Peyer's patch (tissue), 4 donors: Measurements from ENCODE around the gene DIPK2A. TPM values are rescaled to one million over a fixed set of nuclear protein-coding genes. Genes with fewer than 3 reads are reported as not detected.
A peak's percentile ranks its signal among the peaks of the same experiment; 100 is the strongest.

Experiments
- DNase-seq, 3 donors: peaks; one replicate each; pipeline ENCODE4 v3.0.0-alpha.2; 2017 to 2019
- H3K27ac ChIP-seq, 4 donors: fragments of 200-600 bp; sonication (generic); one replicate each; pipeline ENCODE4 v1.5.1; 2016 to 2019
- H3K27me3 ChIP-seq, 2 donors: fragments of 200-600 bp; sonication (generic); one replicate each; pipeline ENCODE4 v1.5.1; 2019
- H3K36me3 ChIP-seq, 3 donors: fragments of 200-600 bp; sonication (generic); one replicate each; pipeline ENCODE4 v1.5.1; 2016 to 2019
- H3K4me1 ChIP-seq, 4 donors: fragments of 200-600 bp; sonication (generic); one replicate each; pipeline ENCODE4 v1.5.1; 2016 to 2019
- H3K4me3 ChIP-seq, 4 donors: fragments of 200-600 bp; sonication (generic); 1 replicate in 3 of 4; 2 replicates in 1 of 4; pipeline ENCODE4 v1.5.1; 2016 to 2019; ENCODE audit warnings: mild to moderate bottlenecking in 1 of 4
- H3K9me3 ChIP-seq, 4 donors: fragments of 200-600 bp; sonication (generic); one replicate each; pipeline ENCODE4 v1.5.1; 2016 to 2019; ENCODE audit warnings: mild to moderate bottlenecking in 1 of 4
- POLR2A ChIP-seq, 2 donors: fragments of 450-650 bp; IDR thresholded peaks; one replicate each; pipeline ENCODE4 v1.5.1; 2017; ENCODE audit warnings: antibody characterized with exemption in 2 of 2, mild to moderate bottlenecking in 2 of 2, moderate library complexity in 2 of 2
- total RNA-seq, 4 donors: library from RNA; depleted of rRNA; stranded (reverse); fragments of >200 nt; gene quantifications; one replicate each; pipeline ENCODE4 v1.1.0, GENCODE V29; 2016
- TF ChIP-seq, protein P1 (sequence below), 6 experiments: fragments of 450-650 bp in 4 of 6; fragments of 200-600 bp in 2 of 6; sonication (generic) in 1 of 6; IDR thresholded peaks; one replicate each; pipeline ENCODE4 v1.5.1; 2017 to 2019; ENCODE audit warnings: antibody characterized with exemption in 6 of 6, mild to moderate bottlenecking in 3 of 6, moderate library complexity in 1 of 6

Gene DIPK2A
- total RNA-seq, 4 donors from 2014 or later, result 9.1 to 47.2 (median 29.4) TPM

DNA sequence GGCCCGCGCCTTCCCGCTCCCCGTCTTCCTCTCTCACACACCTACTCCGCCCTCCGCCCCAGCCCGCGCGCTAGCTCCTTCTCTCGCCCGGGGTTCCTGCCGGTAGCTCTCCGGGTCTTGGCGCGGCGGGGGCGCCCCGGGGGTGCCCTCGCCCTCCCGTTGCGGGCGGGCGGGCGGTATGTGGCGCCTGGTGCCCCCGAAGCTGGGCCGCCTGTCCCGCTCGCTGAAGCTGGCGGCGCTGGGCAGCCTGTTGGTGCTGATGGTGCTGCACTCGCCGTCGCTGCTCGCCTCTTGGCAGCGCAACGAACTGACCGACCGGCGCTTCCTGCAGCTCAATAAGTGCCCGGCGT lies 507 bp downstream of the DIPK2A start:
- TF ChIP-seq, protein P1, sequence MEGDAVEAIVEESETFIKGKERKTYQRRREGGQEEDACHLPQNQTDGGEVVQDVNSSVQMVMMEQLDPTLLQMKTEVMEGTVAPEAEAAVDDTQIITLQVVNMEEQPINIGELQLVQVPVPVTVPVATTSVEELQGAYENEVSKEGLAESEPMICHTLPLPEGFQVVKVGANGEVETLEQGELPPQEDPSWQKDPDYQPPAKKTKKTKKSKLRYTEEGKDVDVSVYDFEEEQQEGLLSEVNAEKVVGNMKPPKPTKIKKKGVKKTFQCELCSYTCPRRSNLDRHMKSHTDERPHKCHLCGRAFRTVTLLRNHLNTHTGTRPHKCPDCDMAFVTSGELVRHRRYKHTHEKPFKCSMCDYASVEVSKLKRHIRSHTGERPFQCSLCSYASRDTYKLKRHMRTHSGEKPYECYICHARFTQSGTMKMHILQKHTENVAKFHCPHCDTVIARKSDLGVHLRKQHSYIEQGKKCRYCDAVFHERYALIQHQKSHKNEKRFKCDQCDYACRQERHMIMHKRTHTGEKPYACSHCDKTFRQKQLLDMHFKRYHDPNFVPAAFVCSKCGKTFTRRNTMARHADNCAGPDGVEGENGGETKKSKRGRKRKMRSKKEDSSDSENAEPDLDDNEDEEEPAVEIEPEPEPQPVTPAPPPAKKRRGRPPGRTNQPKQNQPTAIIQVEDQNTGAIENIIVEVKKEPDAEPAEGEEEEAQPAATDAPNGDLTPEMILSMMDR (IDR thresholded peaks at IDR 0.05), result peak in 1 of 6 experiments; percentile 8
- TF ChIP-seq POLR2A (IDR thresholded peaks at IDR 0.05), result no peak
- Histone ChIP-seq H3K36me3 (no peaks in the 10 kb centered on the region), H3K27ac (peak overlapping the region; percentile 92 to 98 (median 94)), H3K9me3 (no peaks in the 10 kb centered on the region), H3K27me3 (no peaks in the 10 kb centered on the region), H3K4me1 (peaks cover 0 to 21% (median 2%) of the 10 kb centered on the region in 4 donors), H3K4me3 (peak overlapping the region; percentile 65 to 87 (median 76))
- no peak for DNase-seq

DNA sequence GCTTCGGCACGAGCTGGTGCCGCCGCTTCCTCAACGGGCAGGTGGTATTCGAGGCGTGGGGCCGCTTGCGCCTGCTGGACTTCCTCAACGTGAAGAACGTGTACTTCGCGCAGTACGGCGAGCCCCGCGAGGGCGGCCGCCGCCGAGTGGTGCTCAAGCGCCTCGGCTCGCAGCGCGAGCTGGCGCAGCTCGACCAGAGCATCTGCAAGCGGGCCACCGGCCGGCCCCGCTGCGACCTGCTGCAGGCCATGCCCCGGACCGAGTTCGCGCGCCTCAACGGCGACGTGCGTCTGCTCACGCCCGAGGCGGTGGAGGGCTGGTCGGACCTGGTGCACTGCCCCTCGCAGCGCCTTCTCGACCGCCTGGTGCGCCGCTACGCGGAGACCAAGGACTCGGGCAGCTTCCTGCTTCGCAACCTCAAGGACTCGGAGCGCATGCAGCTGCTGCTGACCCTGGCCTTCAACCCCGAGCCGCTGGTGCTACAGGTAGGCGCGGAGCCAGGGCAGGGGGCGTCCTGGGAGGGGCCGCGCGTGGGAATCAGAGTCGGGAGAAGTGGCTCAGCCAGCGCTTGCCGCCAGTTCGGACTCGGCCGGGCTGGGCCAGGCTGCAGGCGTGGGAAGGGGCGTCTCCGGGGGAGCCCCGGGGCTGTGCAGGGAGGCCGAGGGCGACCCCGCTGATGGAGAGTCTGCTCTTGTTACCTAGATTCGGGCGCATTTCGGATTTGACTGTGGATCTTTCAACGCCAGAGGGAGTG lies 1.1 kb downstream of the DIPK2A start:
- Histone ChIP-seq H3K4me3 (peak overlapping the region; percentile 65 to 87 (median 76)), H3K9me3 (no peaks in the 10 kb centered on the region), H3K36me3 (no peaks in the 10 kb centered on the region), H3K27me3 (no peaks in the 10 kb centered on the region), H3K4me1 (peaks cover 0 to 21% (median 3%) of the 10 kb centered on the region in 4 donors), H3K27ac (peak overlapping the region; percentile 92 to 98 (median 94))
- peak; percentile 77 to 89 (median 82) for DNase-seq
- TF ChIP-seq POLR2A (IDR thresholded peaks at IDR 0.05), result no peak
- TF ChIP-seq, protein P1 (IDR thresholded peaks at IDR 0.05), result peak in 5 of 6 experiments; percentile 15 to 36 (median 29)

DNA sequence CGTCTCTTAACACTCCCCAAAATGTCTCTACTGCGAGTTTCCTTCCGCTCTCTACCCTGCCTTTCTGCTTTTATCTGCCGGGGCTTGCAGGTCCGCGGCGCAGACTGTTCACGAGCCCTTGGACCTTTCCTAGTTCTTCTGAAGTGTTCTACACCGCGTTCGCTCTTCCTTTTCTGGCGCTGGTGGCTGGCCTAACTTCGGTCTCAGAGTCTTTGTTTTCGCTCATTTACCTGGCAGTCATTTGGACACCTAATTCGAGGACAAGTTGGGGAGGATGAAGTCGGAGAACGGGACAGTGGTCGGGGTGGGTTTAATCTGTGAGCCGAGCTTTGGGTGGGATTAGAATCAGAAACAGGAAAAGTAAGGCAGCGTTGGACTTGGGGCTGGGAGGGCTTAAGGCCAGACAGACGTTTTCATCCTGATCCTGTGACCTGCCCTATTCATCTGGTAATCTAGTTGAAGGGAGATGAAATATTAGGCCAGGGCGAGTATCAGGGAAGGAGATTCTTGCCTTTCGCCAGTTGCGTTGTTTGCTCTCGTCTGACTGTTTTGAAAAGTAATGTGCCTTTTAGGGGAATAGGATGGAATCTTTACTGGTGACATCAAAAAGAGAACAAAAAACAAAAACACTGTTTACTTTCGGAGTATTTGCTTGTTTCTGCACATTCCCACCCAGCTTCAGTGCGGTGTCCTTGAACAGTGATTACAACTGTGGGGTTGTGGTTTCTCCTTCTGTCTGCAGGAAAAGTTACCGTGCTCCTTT lies 1.8 kb downstream of the DIPK2A start:
- TF ChIP-seq, protein P1 (IDR thresholded peaks at IDR 0.05), result no peak
- H3K36me3 ChIP-seq, result no peaks in the 10 kb centered on the region
- peaks cover 0 to 21% (median 6%) of the 10 kb centered on the region in 4 donors for H3K4me1 ChIP-seq
- peak overlapping the region; percentile 65 to 87 (median 76) for H3K4me3 ChIP-seq
- peak in 2 of 3 donors; percentile 16 to 85 for DNase-seq
- no peaks in the 10 kb centered on the region for H3K9me3 ChIP-seq
- no peaks in the 10 kb centered on the region for H3K27me3 ChIP-seq
- peak overlapping the region; percentile 92 to 98 (median 94) for H3K27ac ChIP-seq

DNA sequence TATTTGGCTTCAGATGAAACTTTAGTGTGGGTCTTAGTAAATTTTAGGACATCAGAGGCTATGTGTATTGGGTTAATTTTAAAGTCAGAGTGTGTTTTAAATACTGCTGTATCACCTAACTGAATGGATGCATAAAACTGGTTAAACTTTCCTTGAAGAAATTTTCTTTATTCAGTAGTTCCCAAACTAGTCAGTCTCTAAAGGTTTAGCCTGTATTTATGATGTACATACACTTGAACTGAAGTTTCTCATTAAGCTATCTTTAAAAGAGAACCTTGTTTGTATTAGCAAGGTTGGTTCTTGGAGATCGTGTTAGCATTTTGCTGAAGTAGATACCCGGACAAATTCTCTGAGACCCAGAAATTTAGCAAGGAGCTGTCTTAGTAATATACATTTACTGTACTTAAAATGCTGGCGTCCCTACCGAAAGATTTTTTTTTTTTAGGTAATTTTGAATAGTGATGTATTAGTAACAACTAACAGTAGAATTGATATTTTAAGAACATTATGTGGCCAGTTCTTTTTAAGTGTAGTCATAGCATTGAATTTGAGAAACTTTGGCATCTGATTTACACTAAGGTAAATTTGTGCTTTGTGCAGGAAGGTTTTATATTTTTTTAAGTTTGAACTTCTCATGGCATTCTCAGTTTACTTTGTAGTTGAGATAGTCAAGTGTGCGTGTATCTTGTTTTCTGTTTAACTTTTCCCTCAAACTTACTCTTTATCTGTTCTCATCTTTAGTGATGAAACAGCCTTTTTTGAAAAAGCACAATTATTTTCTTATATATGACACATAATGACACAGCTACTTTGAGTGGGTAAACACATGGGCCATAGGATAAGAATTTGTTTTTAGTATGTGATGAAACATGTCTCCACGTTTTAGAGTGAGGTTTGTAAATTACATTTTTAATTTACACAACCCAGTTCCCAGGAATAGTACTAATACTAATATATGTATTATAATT lies 2.9 kb downstream of the DIPK2A start:
- no peaks in the 10 kb centered on the region for H3K36me3 ChIP-seq
- no peaks in the 10 kb centered on the region for H3K27me3 ChIP-seq
- no peak for DNase-seq
- no peak for TF ChIP-seq POLR2A (IDR thresholded peaks at IDR 0.05)
- TF ChIP-seq, protein P1 (IDR thresholded peaks at IDR 0.05), result no peak
- peaks cover 0 to 21% (median 6%) of the 10 kb centered on the region in 4 donors for H3K4me1 ChIP-seq
- peak overlapping the region; percentile 65 to 87 (median 76) for H3K4me3 ChIP-seq
- peak overlapping the region in 2 of 4 donors; percentile 93 to 98 for H3K27ac ChIP-seq
- H3K9me3 ChIP-seq, result no peaks in the 10 kb centered on the region

DNA sequence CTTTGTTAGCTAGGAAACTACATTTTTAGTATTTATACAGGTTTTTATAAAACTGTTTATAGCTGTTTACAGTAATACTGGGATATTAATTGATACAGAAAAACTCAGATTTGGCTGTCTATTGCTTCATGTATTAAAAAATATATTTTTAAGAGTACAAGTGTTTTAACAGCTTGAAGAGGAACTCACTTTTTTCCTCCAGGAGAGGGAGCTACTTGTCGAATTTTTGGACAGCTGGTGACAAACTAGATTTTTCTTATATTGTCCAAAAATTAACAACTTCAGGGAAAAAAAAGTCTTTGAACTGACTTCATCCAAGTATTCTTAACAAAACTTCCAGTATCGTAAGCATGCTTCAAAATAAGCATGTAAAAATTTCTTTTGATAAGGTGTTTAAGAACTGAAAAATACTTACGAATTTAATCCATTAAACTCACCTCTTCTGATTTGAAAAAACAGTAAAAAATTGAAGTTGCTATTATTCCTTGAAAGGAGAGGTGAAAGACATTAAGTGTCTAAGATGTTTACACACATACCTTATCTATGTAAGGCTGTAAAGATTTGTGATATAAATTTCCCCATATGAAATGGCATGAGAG lies 4.0 kb downstream of the DIPK2A start:
- H3K4me1 ChIP-seq, result peaks cover 0 to 21% (median 6%) of the 10 kb centered on the region in 4 donors
- H3K9me3 ChIP-seq, result no peaks in the 10 kb centered on the region
- no peak for TF ChIP-seq POLR2A (IDR thresholded peaks at IDR 0.05)
- TF ChIP-seq, protein P1 (IDR thresholded peaks at IDR 0.05), result peak in 5 of 6 experiments; percentile 35 to 49 (median 43)
- no peaks in the 10 kb centered on the region for H3K27me3 ChIP-seq
- H3K36me3 ChIP-seq, result no peaks in the 10 kb centered on the region
- no peak for DNase-seq
- H3K27ac ChIP-seq, result no peak overlapping the region
- H3K4me3 ChIP-seq, result peak overlapping the region in 1 of 4 donors; percentile 65
